HepG2 (cell line): ENCODE data around the gene YTHDF1. TPM values are rescaled to one million over a fixed set of nuclear protein-coding genes. Genes with fewer than 3 reads are reported as not detected.

Source experiments
- ATAC-seq: fragments of 200-7000 bp; cut with Tn5 transposase; 3 replicates; pipeline ENCODE4 v1.9.1; 2020; ENCODE audit warnings: mild to moderate bottlenecking, moderate library complexity
- BruUV-seq: library from RNA; stranded (reverse); fragments of 400-500 nt; replicated peaks from 2 replicates; lab custom pipeline; 2021; lab: Mats Ljungman, UMichigan
- CTCF ChIA-PET: fragments of 300-600 bp; formaldehyde crosslinking; extraction: SDS; loops from one replicate; lab custom pipeline; 2021; ENCODE audit warnings: low total read pairs, inconsistent platforms, low intra/inter-chr PET ratio; lab: Yijun Ruan, JAX
- POLR2A ChIA-PET: fragments of 350-600 bp; sonication (Branson Sonifier 250); formaldehyde crosslinking; loops from one replicate; lab custom pipeline; 2020; ENCODE audit warnings: antibody characterized with exemption, inconsistent platforms; lab: Yijun Ruan, JAX
- DNase-seq: peaks from one replicate; pipeline ENCODE4 v3.0.0-alpha.2; 2015; ENCODE audit warnings: low spot score
- FAIRE-seq: peaks from 3 replicates; lab custom pipeline; 2011; peaks lifted over from hg19 to GRCh38; lab: Jason Lieb, UNC
- H2AFZ ChIP-seq: one replicate; pipeline ENCODE4 v1.6.1; 2011; ENCODE audit warnings: low read length, inconsistent platforms
- H3K27ac ChIP-seq: fragments of 300-600 bp; 3 replicates; pipeline ENCODE4 v1.8.0; 2011; ENCODE audit warnings: mixed run types, mild to moderate bottlenecking, mixed read lengths, low read length, inconsistent platforms; ENCODE audit not compliant: insufficient read depth; ENCODE audit errors: extremely low read length
- H3K27me3 ChIP-seq, 2 experiments: fragments of 200-600 bp in 1 of 2; 2 replicates in 1 of 2; 3 replicates in 1 of 2; pipeline versions ENCODE4 v1.6.0 to v1.8.0; 2011; ENCODE audit warnings: low read length in 2 of 2, mild to moderate bottlenecking in 2 of 2, moderate library complexity in 2 of 2, inconsistent platforms in 1 of 2; ENCODE audit not compliant: insufficient read depth in 2 of 2, control insufficient read depth in 1 of 2
- H3K36me3 ChIP-seq, 2 experiments: fragments of 200-600 bp in 1 of 2; replicated peaks in 1 of 2; 2 replicates in 1 of 2; 3 replicates in 1 of 2; pipeline versions ENCODE4 v1.5.1 to v1.8.0; 2011; ENCODE audit warnings: low read length in 2 of 2, inconsistent platforms in 1 of 2; ENCODE audit not compliant: insufficient read depth in 2 of 2, control insufficient read depth in 1 of 2
- H3K4me1 ChIP-seq: 2 replicates; pipeline ENCODE4 v1.5.1; 2012; ENCODE audit warnings: low read length, inconsistent platforms; ENCODE audit not compliant: insufficient read depth
- H3K4me2 ChIP-seq: 2 replicates; pipeline ENCODE4 v1.6.0; 2011; ENCODE audit warnings: low read depth, low read length, inconsistent platforms
- H3K4me3 ChIP-seq, 3 experiments: fragments of 200-600 bp in 1 of 3; sonication (generic), shearing (Covaris generic) in 1 of 3; replicated peaks in 1 of 3; 2 replicates each; pipeline ENCODE4 v1.5.1; 2011 to 2016; ENCODE audit warnings: low read length in 3 of 3, inconsistent platforms in 2 of 3, low read depth in 2 of 3, mild to moderate bottlenecking in 2 of 3, control low read depth in 1 of 3, mixed read lengths in 1 of 3; ENCODE audit not compliant: insufficient read depth in 1 of 3
- H3K79me2 ChIP-seq: one replicate; pipeline ENCODE4 v1.6.1; 2011; ENCODE audit warnings: low read length, inconsistent platforms; ENCODE audit not compliant: insufficient read depth
- H3K9ac ChIP-seq: 2 replicates; pipeline ENCODE4 v1.6.0; 2011; ENCODE audit warnings: mild to moderate bottlenecking, low read depth, low read length, inconsistent platforms; ENCODE audit not compliant: insufficient read depth
- H3K9me3 ChIP-seq: 2 replicates; pipeline ENCODE4 v1.5.1; 2012; ENCODE audit warnings: mild to moderate bottlenecking, low read length
- H4K20me1 ChIP-seq: 2 replicates; pipeline ENCODE4 v1.6.0; 2011; ENCODE audit warnings: inconsistent platforms, mild to moderate bottlenecking, low read length, moderate library complexity; ENCODE audit not compliant: insufficient read depth
- ATF7 ChIP-seq, 2 experiments: fragments of 450-650 bp in 1 of 2; sonication (generic) in 1 of 2; formaldehyde crosslinking in 1 of 2; IDR thresholded peaks; 2 replicates each; pipeline versions ENCODE4 v1.4.0 to v1.6.1; 2016 to 2020; ENCODE audit warnings: antibody characterized with exemption in 1 of 2, mild to moderate bottlenecking in 1 of 2, missing genetic modification reagents in 1 of 2
- CREB1 ChIP-seq, 2 experiments: fragments of 450-650 bp in 1 of 2; IDR thresholded peaks; 2 replicates each; pipeline ENCODE4 v1.6.1; 2016 to 2017; ENCODE audit warnings: control low read depth in 1 of 2, mild to moderate bottlenecking in 1 of 2, missing compliant biosample characterization in 1 of 2, missing genetic modification characterization in 1 of 2
- ETS1 ChIP-seq: sonication (generic); formaldehyde crosslinking; IDR thresholded peaks from 2 replicates; pipeline ENCODE4 v1.4.0; 2020; ENCODE audit warnings: missing genetic modification reagents
- FUBP1 ChIP-seq: sonication (generic); formaldehyde crosslinking; IDR thresholded peaks from 2 replicates; pipeline ENCODE4 v1.5.1; 2020; ENCODE audit warnings: missing genetic modification reagents, mild to moderate bottlenecking, borderline replicate concordance
- HOXA3 ChIP-seq: sonication (generic); formaldehyde crosslinking; IDR thresholded peaks from 2 replicates; pipeline ENCODE4 v1.5.0; 2020; ENCODE audit warnings: missing genetic modification reagents
- RELA ChIP-seq: sonication (generic); formaldehyde crosslinking; IDR thresholded peaks from 2 replicates; pipeline ENCODE4 v1.4.0; 2020; ENCODE audit warnings: missing genetic modification reagents
- TCF7L2 ChIP-seq: IDR thresholded peaks from 2 replicates; pipeline ENCODE4 v1.6.1; 2011; ENCODE audit warnings: mild to moderate bottlenecking, low read depth, low read length, moderate library complexity
- ZBTB33 ChIP-seq: sonication (generic); formaldehyde crosslinking; IDR thresholded peaks from 2 replicates; pipeline ENCODE4 v1.4.0; 2020; ENCODE audit warnings: missing genetic modification reagents
- ZFYVE20 ChIP-seq: sonication (generic); formaldehyde crosslinking; IDR thresholded peaks from 2 replicates; pipeline ENCODE4 v1.8.0; 2023; ENCODE audit warnings: low read depth, mild to moderate bottlenecking, moderate library complexity, missing genetic modification reagents, borderline replicate concordance
- ZNF710 ChIP-seq: sonication (generic); formaldehyde crosslinking; IDR thresholded peaks from 2 replicates; pipeline ENCODE4 v1.5.0; 2020; ENCODE audit warnings: mild to moderate bottlenecking, missing genetic modification reagents, borderline replicate concordance
- ZNF770 ChIP-seq: sonication (generic); formaldehyde crosslinking; IDR thresholded peaks from 2 replicates; pipeline ENCODE4 v1.5.0; 2020; ENCODE audit warnings: mild to moderate bottlenecking, missing genetic modification reagents
- ZNF790 ChIP-seq: sonication (generic); formaldehyde crosslinking; IDR thresholded peaks from 2 replicates; pipeline ENCODE4 v1.8.0; 2022; ENCODE audit warnings: missing genetic modification reagents, mild to moderate bottlenecking, borderline replicate concordance
- ZNF883 ChIP-seq: sonication (generic); formaldehyde crosslinking; IDR thresholded peaks from 2 replicates; pipeline ENCODE4 v1.5.1; 2020; ENCODE audit warnings: mild to moderate bottlenecking, missing genetic modification reagents; ENCODE audit errors: not compliant biosample characterization
- WGBS: methylation state at CpG from one replicate; pipeline ENCODE4 v1.1.6; 2017; ENCODE audit warnings: low lambda C conversion rate; 5-methylcytosine and 5-hydroxymethylcytosine counted together
- in situ Hi-C: cut with HindIII; loops from 2 replicates; pipeline ENCODE4 v1.10.0; 2017; ENCODE audit warnings: low pct_unique_long_range_greater_than_20kb; ENCODE audit not compliant: extremely low pct_ligation_motif_present
- intact Hi-C: fragments of 100-400 bp; cut with micrococcal nuclease; formaldehyde crosslinking; loops from one replicate; pipeline ENCODE4 v1.10.0; 2022; ENCODE audit not compliant: unreplicated experiment
- polyA plus RNA-seq, 8 experiments: library from polyadenylated mRNA; depleted of rRNA in 3 of 8; stranded (reverse) in 7 of 8; unstranded in 1 of 8; fragments of >200 nt; fragmentation: Illumina TruSeq in 4 of 8; extraction: Trizol in 4 of 8; gene quantifications; 2 replicates each; pipeline versions ENCODE4 v1.2.1 to v1.2.3, GENCODE V29; 2011 to 2016; ENCODE audit warnings: low read depth in 4 of 8, missing spikeins in 1 of 8, mixed read lengths in 1 of 8; ENCODE audit not compliant: insufficient read depth in 1 of 8
- total RNA-seq, 5 experiments: library from RNA; depleted of rRNA; stranded (reverse); fragments of >200 nt; fragmentation: Illumina TruSeq; extraction: Trizol; gene quantifications; 2 replicates each; pipeline ENCODE4 v1.2.3, GENCODE V29; 2016; ENCODE audit warnings: low read depth in 1 of 5

YTHDF1 gene
- total and polyA plus RNA-seq, 2 of the 13 experiments (the other 11 are each of a cell fraction or from before 2014, with no cell fraction given) = 34.5 to 37.7 TPM

GRCh38 chr20:63177134-63177784, 38.7 kb downstream of the YTHDF1 start:
- peaks cover 18 to 94% of the 10 kb centered on the region in 2 experiments for H3K27me3 ChIP-seq
- H3K4me3 ChIP-seq = no peak overlapping the region
- no peaks in the 10 kb centered on the region for H3K9me3 ChIP-seq
- peaks cover 26% of the 10 kb centered on the region for H3K4me1 ChIP-seq
- no TSS peak for BruUV-seq
- intact Hi-C loops (no loop called here), in situ Hi-C loops (no loop called here)
- peaks cover 40% of the 10 kb centered on the region; the same call in 1 of the 2 replicates for H4K20me1 ChIP-seq
- H2AFZ ChIP-seq = no peak overlapping the region
- ATAC-seq (no peak), DNase-seq (no peak), FAIRE-seq (no peak)
- WGBS = 37% methylated on average over 71 of the region's 96 CpGs
- H3K4me2 ChIP-seq = no peak overlapping the region
- no peak overlapping the region for H3K27ac ChIP-seq
- ChIA-PET POLR2A (no interaction called here), CTCF (no interaction called here)
- H3K36me3 ChIP-seq = no peaks in the 10 kb centered on the region
- no peaks in the 10 kb centered on the region for H3K79me2 ChIP-seq
- H3K9ac ChIP-seq = no peak overlapping the region
- TF ChIP-seq ZFYVE20 (CRISPR knock-in tag) (0 out of 2 replicates have a peak, but pooled peaks have one; percentile 29), ATF7 (IDR thresholded peaks at IDR 0.05) (peak; percentile 41; the same call in 1 of the 2 replicates), ATF7 (CRISPR knock-in tag; IDR thresholded peaks at IDR 0.05) (no peak), HOXA3 (CRISPR knock-in tag) (0 out of 2 replicates have a peak, but pooled peaks have one; percentile 18), FUBP1 (CRISPR knock-in tag) (no peak), RELA (CRISPR knock-in tag) (no peak), CREB1 (IDR thresholded peaks at IDR 0.05) (peak; percentile 94), CREB1 (CRISPR knock-in tag; IDR thresholded peaks at IDR 0.05) (no peak), ZNF883 (CRISPR knock-in tag) (no peak), ZNF710 (no peak), ZNF790 (CRISPR knock-in tag) (0 out of 2 replicates have a peak, but pooled peaks have one; percentile 32), ETS1 (CRISPR knock-in tag) (no peak), ZNF770 (CRISPR knock-in tag) (no peak), TCF7L2 (no peak), ZBTB33 (CRISPR knock-in tag) (peak; percentile 22; the same call in 1 of the 2 replicates)
